ENCODE data around the gene OR51E2. TPM values are rescaled to one million over a fixed set of nuclear protein-coding genes. Genes with fewer than 3 reads are reported as not detected.

The OR51E2 gene
- total and polyA plus RNA-seq, 2 donors (not counting 1 experiment from before 2014, with no cell fraction given) = not detected

DNA sequence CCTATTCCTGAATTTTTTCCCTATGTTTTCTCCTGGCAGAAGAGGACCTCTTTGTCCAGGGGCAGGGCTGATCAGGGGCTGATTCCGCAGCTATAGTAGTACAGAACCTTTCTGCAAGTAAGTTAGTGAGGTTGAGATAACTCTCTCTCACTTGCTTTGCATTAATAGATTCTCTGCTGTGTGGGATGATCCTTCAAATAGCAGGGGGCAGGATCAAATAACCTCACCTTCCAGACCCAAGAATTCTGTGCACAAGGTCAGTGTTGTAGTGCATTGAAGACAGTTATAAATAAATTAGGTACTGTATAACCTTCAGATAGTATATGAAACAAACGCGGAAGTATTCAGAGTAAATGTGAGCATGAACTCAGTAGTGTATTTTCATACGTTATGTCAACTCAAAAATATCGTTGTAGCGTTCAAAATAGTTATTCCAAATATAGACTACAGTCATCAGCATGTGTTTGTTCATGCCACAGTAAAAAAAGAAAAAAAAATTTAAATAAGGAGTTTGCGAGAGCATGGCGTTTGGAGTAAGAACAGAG, 7.2 kb upstream of the OR51E2 start:
- CTCF ChIA-PET = no interaction called here
- WGBS (ENCODE audit: insufficient coverage) = 100% methylated on average over 2 of the region's 8 CpGs
- H3K4me3 Mint-ChIP-seq = no peak overlapping the region

DNA sequence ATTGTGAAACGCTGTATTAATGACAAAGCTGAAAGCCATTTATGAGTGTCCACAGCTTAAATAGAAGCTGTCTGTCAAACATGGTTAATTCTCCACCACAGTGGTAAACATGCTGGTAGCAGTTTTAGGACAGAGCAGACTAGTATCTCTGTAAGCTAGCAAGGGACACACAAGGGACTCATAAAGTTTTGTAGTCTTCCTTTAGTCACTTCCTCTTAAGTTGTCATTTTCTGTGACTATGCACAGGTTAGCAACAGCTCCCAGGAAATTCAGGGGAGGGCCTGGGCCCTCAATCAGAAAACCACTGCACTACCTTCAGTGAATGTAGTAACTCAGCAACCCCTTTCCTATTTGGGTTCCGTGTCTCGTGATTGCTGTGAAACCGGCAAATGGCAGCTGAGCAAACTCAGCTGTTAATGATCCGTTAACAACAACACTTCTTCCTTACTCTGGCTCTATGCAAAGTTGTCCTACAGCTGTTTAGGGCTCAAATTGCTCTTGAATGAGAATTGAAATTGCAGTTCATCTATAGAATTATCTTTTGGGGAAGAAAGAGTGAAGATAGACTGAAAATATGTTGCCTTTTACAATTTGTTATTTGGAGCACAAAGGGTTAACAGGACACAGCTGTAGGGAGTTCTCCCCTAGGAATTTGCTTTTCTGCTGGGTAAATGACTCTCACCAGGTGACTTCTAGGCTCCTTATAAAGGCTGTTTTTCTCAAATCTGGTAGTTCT, 6.6 kb upstream of the OR51E2 start, which contains the start of gene MMP26:
Gene MMP26, plus strand, starts transcription at position 731 of the 736 bp plus-strand sequence.
- intact Hi-C loops (cut with micrococcal nuclease) = no loop called here

More for the DNA sequence above, 7.2 kb upstream of the OR51E2 start:
- Histone ChIP-seq H3K79me2 (ENCODE audit: control insufficient read depth, insufficient read depth, low read length) (no peaks in the 10 kb centered on the region), H3K4me3 (ENCODE audit: control extremely low read depth in 1 of 5, extremely low read depth in 1 of 5, insufficient read depth in 1 of 5, low read depth in 2 of 5, low read length in 4 of 5) (no peak overlapping the region), H3K27ac (ENCODE audit: low read length in 2 of 2) (no peak overlapping the region), H2AFZ (ENCODE audit: insufficient read depth, low read depth, low read length, poor library complexity, severe bottlenecking) (no peak overlapping the region), H3K9ac (ENCODE audit: low read length) (no peak overlapping the region), H3K27me3 (replicated peaks in 1 of 4; ENCODE audit: control extremely low read depth in 1 of 4, control insufficient read depth in 3 of 4, insufficient read depth in 4 of 4, low read length in 3 of 4) (peaks cover 0 to 3% (median 0%) of the 10 kb centered on the region in 4 experiments), H3K4me2 (replicated peaks; ENCODE audit: low read depth, low read length, poor library complexity, severe bottlenecking) (no peak overlapping the region), H4K20me1 (ENCODE audit: control insufficient read depth, insufficient read depth, low read length, poor library complexity, severe bottlenecking) (no peaks in the 10 kb centered on the region), H3K9me3 (ENCODE audit: control extremely low read depth in 1 of 3, control insufficient read depth in 2 of 3, insufficient read depth in 1 of 3, low read length in 2 of 3) (no peaks in the 10 kb centered on the region), H3K4me1 (ENCODE audit: control insufficient read depth in 2 of 2, insufficient read depth in 2 of 2, low read length in 2 of 2) (no peaks in the 10 kb centered on the region), H3K36me3 (replicated peaks in 1 of 2; ENCODE audit: control extremely low read depth in 1 of 2, control insufficient read depth in 1 of 2, extremely low read depth in 1 of 2, insufficient read depth in 2 of 2, low read length in 1 of 2) (no peaks in the 10 kb centered on the region)
- TF ChIP-seq, protein P1, sequence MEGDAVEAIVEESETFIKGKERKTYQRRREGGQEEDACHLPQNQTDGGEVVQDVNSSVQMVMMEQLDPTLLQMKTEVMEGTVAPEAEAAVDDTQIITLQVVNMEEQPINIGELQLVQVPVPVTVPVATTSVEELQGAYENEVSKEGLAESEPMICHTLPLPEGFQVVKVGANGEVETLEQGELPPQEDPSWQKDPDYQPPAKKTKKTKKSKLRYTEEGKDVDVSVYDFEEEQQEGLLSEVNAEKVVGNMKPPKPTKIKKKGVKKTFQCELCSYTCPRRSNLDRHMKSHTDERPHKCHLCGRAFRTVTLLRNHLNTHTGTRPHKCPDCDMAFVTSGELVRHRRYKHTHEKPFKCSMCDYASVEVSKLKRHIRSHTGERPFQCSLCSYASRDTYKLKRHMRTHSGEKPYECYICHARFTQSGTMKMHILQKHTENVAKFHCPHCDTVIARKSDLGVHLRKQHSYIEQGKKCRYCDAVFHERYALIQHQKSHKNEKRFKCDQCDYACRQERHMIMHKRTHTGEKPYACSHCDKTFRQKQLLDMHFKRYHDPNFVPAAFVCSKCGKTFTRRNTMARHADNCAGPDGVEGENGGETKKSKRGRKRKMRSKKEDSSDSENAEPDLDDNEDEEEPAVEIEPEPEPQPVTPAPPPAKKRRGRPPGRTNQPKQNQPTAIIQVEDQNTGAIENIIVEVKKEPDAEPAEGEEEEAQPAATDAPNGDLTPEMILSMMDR (IDR thresholded peaks at IDR 0.05) = no peak
- TF ChIP-seq EZH2 (IDR thresholded peaks at IDR 0.05; ENCODE audit: borderline replicate concordance, insufficient read depth, low read depth, low read length, poor library complexity, severe bottlenecking) = no peak
- ATAC-seq (ENCODE audit: low read depth) (no peak), DNase-seq (no peak)
- intact Hi-C loops (cut with micrococcal nuclease) = no loop called here
- POLR2A ChIA-PET = no interaction called here
- H3K27ac Mint-ChIP-seq = no peak overlapping the region
- no peaks in the 10 kb centered on the region for H3K4me1 Mint-ChIP-seq
- no peaks in the 10 kb centered on the region for H3K9me3 Mint-ChIP-seq (ENCODE audit: insufficient read depth)
- H3K27me3 Mint-ChIP-seq = peaks cover 16% of the 10 kb centered on the region

More for the DNA sequence above, 6.6 kb upstream of the OR51E2 start, which contains the start of gene MMP26:
- Mint-ChIP-seq H3K4me1 (no peaks in the 10 kb centered on the region), H3K4me3 (no peak within 1 kb of the TSS), H3K27ac (no peak within 1 kb of the TSS), H3K27me3 (peaks cover 12% of the 10 kb centered on the region), H3K9me3 (ENCODE audit: insufficient read depth) (no peaks in the 10 kb centered on the region)
- Histone ChIP-seq H2AFZ (ENCODE audit: insufficient read depth, low read depth, low read length, poor library complexity, severe bottlenecking) (no peak within 1 kb of the TSS), H3K79me2 (ENCODE audit: control insufficient read depth, insufficient read depth, low read length) (no peaks in the 10 kb centered on the region), H3K4me1 (ENCODE audit: control insufficient read depth in 2 of 2, insufficient read depth in 2 of 2, low read length in 2 of 2) (no peaks in the 10 kb centered on the region), H3K4me3 (ENCODE audit: control extremely low read depth in 1 of 5, extremely low read depth in 1 of 5, insufficient read depth in 1 of 5, low read depth in 2 of 5, low read length in 4 of 5) (no peak within 1 kb of the TSS), H3K4me2 (replicated peaks; ENCODE audit: low read depth, low read length, poor library complexity, severe bottlenecking) (no peak within 1 kb of the TSS), H3K27me3 (replicated peaks in 1 of 4; ENCODE audit: control extremely low read depth in 1 of 4, control insufficient read depth in 3 of 4, insufficient read depth in 4 of 4, low read length in 3 of 4) (no peaks in the 10 kb centered on the region), H4K20me1 (ENCODE audit: control insufficient read depth, insufficient read depth, low read length, poor library complexity, severe bottlenecking) (no peaks in the 10 kb centered on the region), H3K9me3 (ENCODE audit: control extremely low read depth in 1 of 3, control insufficient read depth in 2 of 3, insufficient read depth in 1 of 3, low read length in 2 of 3) (no peaks in the 10 kb centered on the region), H3K27ac (ENCODE audit: low read length in 2 of 2) (no peak within 1 kb of the TSS), H3K9ac (ENCODE audit: low read length) (no peak within 1 kb of the TSS), H3K36me3 (replicated peaks in 1 of 2; ENCODE audit: control extremely low read depth in 1 of 2, control insufficient read depth in 1 of 2, extremely low read depth in 1 of 2, insufficient read depth in 2 of 2, low read length in 1 of 2) (no peaks in the 10 kb centered on the region)
- no peak for ATAC-seq (ENCODE audit: low read depth)
- POLR2A ChIA-PET = no interaction called here
- 71% methylated on average over 3 of the region's 5 CpGs for WGBS (ENCODE audit: insufficient coverage)
- DNase-seq = no peak
- CTCF ChIA-PET = no interaction called here
- no peak for TF ChIP-seq EZH2 (IDR thresholded peaks at IDR 0.05; ENCODE audit: borderline replicate concordance, insufficient read depth, low read depth, low read length, poor library complexity, severe bottlenecking)
- TF ChIP-seq, protein P1 (IDR thresholded peaks at IDR 0.05) = no peak
